ENCODE data around the gene SS18L1.

DNA sequence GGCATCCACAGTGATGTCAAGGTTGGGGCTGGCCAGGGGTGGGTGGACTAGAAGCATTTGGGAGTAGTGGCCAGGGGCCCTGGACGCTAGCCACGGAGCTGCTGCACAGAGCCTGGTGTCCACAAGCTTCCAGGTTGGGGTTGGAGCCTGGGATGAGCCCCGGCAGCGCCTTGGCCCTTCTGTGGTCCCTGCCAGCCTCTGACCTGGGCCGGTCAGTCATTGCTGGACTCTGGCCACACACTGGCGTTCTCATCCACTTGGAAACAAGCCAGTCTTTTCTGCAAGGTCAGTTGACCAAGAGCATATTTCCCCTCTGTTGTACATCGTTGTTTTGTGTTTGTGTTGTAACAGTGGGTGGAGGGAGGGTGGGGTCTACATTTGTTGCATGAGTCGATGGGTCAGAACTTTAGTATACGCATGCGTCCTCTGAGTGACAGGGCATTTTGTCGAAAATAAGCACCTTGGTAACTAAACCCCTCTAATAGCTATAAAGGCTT lies 8.8 kb upstream of the SS18L1 start:
- TF ChIP-seq CTCF (conservative IDR thresholded peaks at IDR 0.05; ENCODE audit: low read length) (no peak), EZH2phosphoT487 (IDR thresholded peaks at IDR 0.05; ENCODE audit: borderline replicate concordance) (no peak)
